ENCODE data around the gene ELANE.

ELANE gene

GRCh38 chr19:854549-854948 is 2.4 kb downstream of the ELANE start:
- no peak for DNase-seq (ENCODE audit: extremely low read depth, low read depth)
- TF ChIP-seq CTCF (IDR thresholded peaks at IDR 0.05; ENCODE audit: low read depth, low read length): no peak

GRCh38 chr19:855142-855541 is 3.0 kb downstream of the ELANE start:
- no peak for DNase-seq (ENCODE audit: extremely low read depth, low read depth)
- TF ChIP-seq CTCF (IDR thresholded peaks at IDR 0.05; ENCODE audit: low read depth, low read length): no peak

DNA sequence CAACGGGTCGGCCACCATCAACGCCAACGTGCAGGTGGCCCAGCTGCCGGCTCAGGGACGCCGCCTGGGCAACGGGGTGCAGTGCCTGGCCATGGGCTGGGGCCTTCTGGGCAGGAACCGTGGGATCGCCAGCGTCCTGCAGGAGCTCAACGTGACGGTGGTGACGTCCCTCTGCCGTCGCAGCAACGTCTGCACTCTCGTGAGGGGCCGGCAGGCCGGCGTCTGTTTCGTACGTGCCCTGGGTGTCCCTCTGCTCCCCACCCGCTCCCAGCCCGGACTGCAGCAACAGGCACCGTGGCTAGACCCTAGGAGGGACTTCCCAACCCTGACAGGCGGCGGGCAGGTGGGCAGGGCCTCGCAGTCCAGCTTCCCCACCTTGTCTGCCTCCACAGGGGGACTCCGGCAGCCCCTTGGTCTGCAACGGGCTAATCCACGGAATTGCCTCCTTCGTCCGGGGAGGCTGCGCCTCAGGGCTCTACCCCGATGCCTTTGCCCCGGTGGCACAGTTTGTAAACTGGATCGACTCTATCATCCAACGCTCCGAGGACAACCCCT is 3.5 kb downstream of the ELANE start:
- TF ChIP-seq CTCF (IDR thresholded peaks at IDR 0.05; ENCODE audit: low read depth, low read length): no peak
- no peak for DNase-seq (ENCODE audit: extremely low read depth, low read depth)

DNA sequence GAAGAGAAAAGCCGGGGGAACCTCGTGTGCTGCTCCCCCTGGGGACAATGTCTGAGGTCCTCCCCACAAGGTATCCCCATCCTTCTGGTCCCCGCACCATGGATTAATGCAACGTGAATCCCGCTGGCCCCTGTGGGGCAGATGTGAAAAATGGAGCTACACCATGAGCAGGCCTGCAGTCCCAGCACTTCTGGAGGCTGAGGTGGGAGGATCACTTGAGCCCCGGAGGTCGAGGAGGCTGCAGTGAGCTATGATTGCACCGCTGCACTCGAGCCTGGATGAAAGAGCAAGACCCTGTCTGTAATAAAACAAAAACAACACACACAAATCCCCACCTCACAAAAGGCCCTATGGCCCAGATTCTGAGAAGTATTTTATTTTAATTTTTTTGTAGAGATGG is 6.2 kb downstream of the ELANE start:
- DNase-seq (ENCODE audit: extremely low read depth, low read depth): no peak
- no peak for TF ChIP-seq CTCF (IDR thresholded peaks at IDR 0.05; ENCODE audit: low read depth, low read length)

- no peak for TF ChIP-seq CTCF (IDR thresholded peaks at IDR 0.05; ENCODE audit: low read depth, low read length)
- DNase-seq (ENCODE audit: extremely low read depth, low read depth): no peak
Observed at GRCh38 chr19:858868-859843, 7.1 kb downstream of the ELANE start, which contains the start of gene CFD. TSS of gene CFD (plus strand) at chr19:859664. CDS start at chr19:859690, 26 bp downstream.

- DNase-seq (ENCODE audit: extremely low read depth, low read depth): no peak
- TF ChIP-seq CTCF (IDR thresholded peaks at IDR 0.05; ENCODE audit: low read depth, low read length): no peak
Observed at GRCh38 chr19:861141-861755, 9.1 kb downstream of the ELANE start.

Data from AG09319 (cell line).